ENCODE data around the gene BMPER.

The BMPER gene

DNA sequence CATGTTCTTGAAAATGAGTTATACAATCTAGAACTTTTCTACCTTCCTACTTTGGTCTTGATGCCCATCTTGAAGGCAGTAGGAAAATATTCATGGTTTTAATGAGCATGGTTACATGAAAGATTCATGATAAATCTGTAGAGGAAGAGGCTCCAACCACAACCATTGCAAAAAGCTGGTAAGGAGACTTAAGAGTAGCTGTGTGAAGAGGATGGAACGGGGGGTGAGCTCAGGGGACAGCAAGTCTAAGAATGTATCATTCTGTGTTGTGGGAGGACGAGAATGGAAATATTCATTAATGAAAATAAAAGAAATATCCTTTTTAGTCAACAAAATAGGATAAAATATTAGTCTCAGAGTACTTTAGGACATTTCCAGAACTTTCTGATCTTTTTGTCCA lies 81.1 kb downstream of the BMPER start:
- Histone ChIP-seq H3K27ac (ENCODE audit: insufficient read depth, low read depth, low read length, poor library complexity, severe bottlenecking) (no peak overlapping the region), H3K4me3 (ENCODE audit: insufficient read depth, low read depth, low read length) (no peak overlapping the region), H3K27me3 (ENCODE audit: control insufficient read depth, insufficient read depth, low read length, poor library complexity, severe bottlenecking) (no peaks in the 10 kb centered on the region), H3K4me1 (ENCODE audit: control insufficient read depth, insufficient read depth, low read length) (no peaks in the 10 kb centered on the region), H3K9me3 (ENCODE audit: control insufficient read depth, low read length) (no peaks in the 10 kb centered on the region), H3K36me3 (ENCODE audit: control insufficient read depth, insufficient read depth, low read length) (no peaks in the 10 kb centered on the region)
- WGBS, 2 experiments: 100% methylated on average over 2 of the region's 2 CpGs; no CpG with 5 or more reads in 1 of the 2 experiments

DNA sequence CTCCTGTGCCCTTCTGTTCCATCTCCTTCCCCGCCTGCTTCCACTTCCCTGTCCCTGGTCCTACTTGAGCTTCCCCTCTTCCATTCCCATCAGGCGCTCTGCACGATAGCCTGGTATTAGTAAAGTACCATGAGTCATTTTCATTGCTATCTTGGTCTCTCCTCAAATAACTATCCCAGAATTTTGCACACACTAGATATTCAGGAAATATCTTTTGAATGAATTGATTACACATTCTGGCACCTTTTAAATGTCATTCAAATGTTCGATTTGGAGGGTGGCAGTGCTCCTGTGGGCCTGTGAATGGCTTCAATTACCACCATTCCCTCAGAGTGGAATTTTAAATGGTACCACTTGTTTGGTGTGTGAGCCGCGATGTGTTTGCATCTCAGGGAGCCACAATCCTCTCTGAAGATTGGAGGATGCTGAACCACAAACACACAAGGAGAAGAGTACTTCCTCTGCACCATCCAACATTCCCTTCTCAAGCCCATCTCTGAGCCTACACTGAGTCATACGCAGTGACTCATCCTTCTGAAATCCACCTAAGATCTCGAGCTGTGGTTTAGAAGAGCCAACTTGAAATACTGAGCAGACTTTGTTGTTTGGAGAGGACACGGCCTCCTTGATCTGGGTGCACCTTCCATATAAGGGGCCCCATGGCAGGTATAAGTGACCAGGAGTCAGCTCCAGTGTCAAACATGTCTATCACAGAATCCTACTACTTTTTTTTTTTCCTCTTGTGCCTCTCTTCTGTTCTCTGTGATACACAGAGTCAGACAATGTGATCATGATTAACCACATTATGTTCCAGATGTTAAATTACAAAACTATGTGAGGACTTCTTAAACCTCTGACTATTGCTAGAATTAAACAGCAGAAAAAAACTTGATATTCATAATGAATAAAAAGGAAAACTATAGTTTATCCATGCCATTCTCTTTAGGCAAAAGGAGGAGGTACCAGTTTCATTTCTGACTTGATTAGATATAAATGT lies 81.9 kb downstream of the BMPER start:
- H3K36me3 ChIP-seq (ENCODE audit: control insufficient read depth, insufficient read depth, low read length): no peaks in the 10 kb centered on the region
- H3K4me1 ChIP-seq (ENCODE audit: control insufficient read depth, insufficient read depth, low read length): no peaks in the 10 kb centered on the region
- H3K4me3 ChIP-seq (ENCODE audit: insufficient read depth, low read depth, low read length): no peak overlapping the region
- no peaks in the 10 kb centered on the region for H3K9me3 ChIP-seq (ENCODE audit: control insufficient read depth, low read length)
- H3K27me3 ChIP-seq (ENCODE audit: control insufficient read depth, insufficient read depth, low read length, poor library complexity, severe bottlenecking): no peaks in the 10 kb centered on the region
- H3K27ac ChIP-seq (ENCODE audit: insufficient read depth, low read depth, low read length, poor library complexity, severe bottlenecking): no peak overlapping the region
- 87 to 88% methylated on average over 9 of the region's 9 CpGs for WGBS, 2 experiments

DNA sequence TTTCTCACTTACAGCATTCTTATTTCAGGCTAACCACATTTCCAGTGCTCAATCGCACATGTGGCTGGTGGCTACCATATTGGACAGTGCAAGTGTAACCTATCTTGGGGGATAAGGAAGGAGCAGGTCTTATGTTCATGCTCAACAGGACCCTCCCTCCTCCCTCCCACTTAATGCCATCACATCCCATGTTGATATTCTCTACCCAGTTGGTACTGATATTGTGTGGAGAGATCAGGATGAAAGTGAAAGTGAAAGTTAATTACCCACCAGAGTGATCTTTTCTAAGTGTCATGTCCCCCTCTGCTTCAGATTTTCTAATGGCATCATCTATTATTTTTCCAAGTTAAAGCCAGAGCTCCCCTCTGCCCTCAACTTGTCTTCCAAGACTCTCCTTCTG lies 91.6 kb downstream of the BMPER start:
- 86 to 93% methylated on average over 1 of the region's 1 CpG for WGBS, 2 experiments
- no peaks in the 10 kb centered on the region for H3K36me3 ChIP-seq (ENCODE audit: control insufficient read depth, insufficient read depth, low read length)
- H3K4me3 ChIP-seq (ENCODE audit: insufficient read depth, low read depth, low read length): no peak overlapping the region
- H3K27ac ChIP-seq (ENCODE audit: insufficient read depth, low read depth, low read length, poor library complexity, severe bottlenecking): no peak overlapping the region
- H3K9me3 ChIP-seq (ENCODE audit: control insufficient read depth, low read length): no peaks in the 10 kb centered on the region
- H3K27me3 ChIP-seq (ENCODE audit: control insufficient read depth, insufficient read depth, low read length, poor library complexity, severe bottlenecking): no peaks in the 10 kb centered on the region
- no peaks in the 10 kb centered on the region for H3K4me1 ChIP-seq (ENCODE audit: control insufficient read depth, insufficient read depth, low read length)

DNA sequence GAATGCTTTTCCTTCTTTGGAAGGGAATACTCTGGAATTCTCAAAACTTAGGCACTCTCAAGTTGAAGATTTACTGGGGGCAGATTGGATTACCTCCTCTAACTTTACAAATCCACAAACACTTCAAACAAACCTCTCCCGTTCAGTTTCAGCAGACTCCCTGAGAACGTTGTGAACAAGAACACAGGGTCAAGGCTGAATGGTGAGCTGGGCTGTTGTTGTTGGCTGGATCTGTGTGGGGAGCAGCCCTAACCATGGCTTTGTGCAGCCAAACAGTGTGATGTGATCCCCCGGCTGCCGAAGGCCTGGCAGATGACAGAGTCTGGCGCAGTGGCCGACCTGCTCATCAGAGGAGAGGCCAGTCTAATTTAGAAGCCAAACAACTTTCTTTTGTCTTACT lies 93.1 kb downstream of the BMPER start:
- Histone ChIP-seq H3K27me3 (ENCODE audit: control insufficient read depth, insufficient read depth, low read length, poor library complexity, severe bottlenecking) (no peaks in the 10 kb centered on the region), H3K36me3 (ENCODE audit: control insufficient read depth, insufficient read depth, low read length) (no peaks in the 10 kb centered on the region), H3K9me3 (ENCODE audit: control insufficient read depth, low read length) (no peaks in the 10 kb centered on the region), H3K4me1 (ENCODE audit: control insufficient read depth, insufficient read depth, low read length) (no peaks in the 10 kb centered on the region), H3K4me3 (ENCODE audit: insufficient read depth, low read depth, low read length) (no peak overlapping the region), H3K27ac (ENCODE audit: insufficient read depth, low read depth, low read length, poor library complexity, severe bottlenecking) (no peak overlapping the region)
- WGBS, 2 experiments: 92 to 94% methylated on average over 6 of the region's 6 CpGs

DNA sequence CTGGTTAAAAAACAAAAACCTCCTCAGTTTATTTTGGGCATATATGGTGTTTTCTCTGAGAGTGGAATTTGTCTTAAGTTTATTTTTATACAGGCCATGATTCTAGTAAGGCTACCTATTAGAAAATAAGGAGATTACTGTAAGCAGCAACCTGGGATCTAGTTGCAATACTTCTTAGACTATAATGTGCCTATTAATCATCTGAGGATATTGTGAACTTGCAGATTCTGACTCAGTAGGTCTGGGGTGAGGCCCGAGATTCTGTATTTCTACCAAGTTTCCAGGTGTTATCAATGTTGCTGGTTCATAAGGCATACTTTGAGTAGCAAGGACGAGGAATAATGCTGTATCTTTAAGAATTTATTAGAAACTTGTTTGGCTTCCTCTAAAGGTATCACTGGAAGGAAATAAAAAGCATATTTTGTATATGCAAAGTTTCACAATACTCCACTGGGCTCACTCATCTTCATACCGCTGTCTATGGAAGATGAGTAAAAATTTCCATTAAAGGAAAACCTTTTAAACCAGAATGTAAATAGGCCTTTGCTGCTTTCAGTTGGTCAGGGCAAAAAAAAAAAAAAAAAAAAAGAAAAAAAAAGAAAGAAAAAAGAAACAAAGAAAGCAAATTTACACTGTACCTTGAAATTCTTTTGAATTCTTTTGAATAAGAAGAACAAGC lies 105.8 kb downstream of the BMPER start:
- WGBS, 2 experiments: 89 to 91% methylated on average over 2 to 3 of the region's 3 CpGs
- no peak overlapping the region for H3K4me3 ChIP-seq (ENCODE audit: insufficient read depth, low read depth, low read length)
- H3K36me3 ChIP-seq (ENCODE audit: control insufficient read depth, insufficient read depth, low read length): no peaks in the 10 kb centered on the region
- no peak overlapping the region for H3K27ac ChIP-seq (ENCODE audit: insufficient read depth, low read depth, low read length, poor library complexity, severe bottlenecking)
- H3K27me3 ChIP-seq (ENCODE audit: control insufficient read depth, insufficient read depth, low read length, poor library complexity, severe bottlenecking): no peaks in the 10 kb centered on the region
- H3K9me3 ChIP-seq (ENCODE audit: control insufficient read depth, low read length): no peaks in the 10 kb centered on the region
- H3K4me1 ChIP-seq (ENCODE audit: control insufficient read depth, insufficient read depth, low read length): no peaks in the 10 kb centered on the region

DNA sequence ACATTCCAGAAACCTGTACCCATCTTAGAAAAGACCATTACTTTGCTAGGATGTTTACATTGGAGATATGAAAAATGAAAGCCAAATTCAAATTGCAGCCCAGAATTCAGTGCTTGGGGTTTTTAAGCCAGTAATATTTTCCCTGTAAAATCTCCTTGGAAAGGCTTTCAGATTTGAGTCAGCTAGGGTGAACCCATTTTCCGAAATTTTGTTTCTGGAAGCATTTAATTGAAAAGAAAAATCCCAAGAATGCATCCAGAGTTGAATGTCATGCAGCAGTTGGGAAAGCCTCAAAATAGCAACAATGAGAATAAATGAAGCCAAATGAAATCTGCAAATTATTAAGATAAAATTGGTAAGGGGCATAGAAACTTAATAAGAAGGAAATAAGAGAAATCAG lies 106.4 kb downstream of the BMPER start:
- Histone ChIP-seq H3K27ac (ENCODE audit: insufficient read depth, low read depth, low read length, poor library complexity, severe bottlenecking) (no peak overlapping the region), H3K4me1 (ENCODE audit: control insufficient read depth, insufficient read depth, low read length) (no peaks in the 10 kb centered on the region), H3K27me3 (ENCODE audit: control insufficient read depth, insufficient read depth, low read length, poor library complexity, severe bottlenecking) (no peaks in the 10 kb centered on the region), H3K36me3 (ENCODE audit: control insufficient read depth, insufficient read depth, low read length) (no peaks in the 10 kb centered on the region), H3K9me3 (ENCODE audit: control insufficient read depth, low read length) (no peaks in the 10 kb centered on the region), H3K4me3 (ENCODE audit: insufficient read depth, low read depth, low read length) (no peak overlapping the region)
- WGBS, 2 experiments: 86 to 100% methylated on average over 1 of the region's 1 CpG

DNA sequence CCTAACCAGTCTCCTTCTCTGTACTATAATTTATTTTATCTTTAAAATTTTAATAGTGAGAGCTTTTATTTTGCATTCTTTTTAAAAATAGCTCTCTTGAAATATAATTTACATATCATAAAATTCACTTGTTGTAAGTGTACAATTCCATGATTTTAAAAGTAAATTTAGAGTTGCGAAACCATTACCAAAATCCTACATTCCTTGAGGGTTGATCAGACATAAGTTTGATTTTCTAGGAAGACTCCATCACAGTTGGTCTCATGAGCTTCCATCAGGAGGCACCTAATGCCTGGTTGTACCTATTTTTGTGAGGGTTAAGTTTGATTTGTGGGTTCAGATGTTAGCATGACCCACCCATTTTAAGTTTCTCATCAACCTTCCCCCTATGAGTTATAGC lies 108.1 kb downstream of the BMPER start:
- no peak overlapping the region for H3K27ac ChIP-seq (ENCODE audit: insufficient read depth, low read depth, low read length, poor library complexity, severe bottlenecking)
- no peaks in the 10 kb centered on the region for H3K9me3 ChIP-seq (ENCODE audit: control insufficient read depth, low read length)
- H3K36me3 ChIP-seq (ENCODE audit: control insufficient read depth, insufficient read depth, low read length): no peaks in the 10 kb centered on the region
- H3K4me3 ChIP-seq (ENCODE audit: insufficient read depth, low read depth, low read length): no peak overlapping the region
- no peaks in the 10 kb centered on the region for H3K4me1 ChIP-seq (ENCODE audit: control insufficient read depth, insufficient read depth, low read length)
- WGBS, 2 experiments: 100% methylated on average over 1 of the region's 1 CpG; no CpG with 5 or more reads in 1 of the 2 experiments
- H3K27me3 ChIP-seq (ENCODE audit: control insufficient read depth, insufficient read depth, low read length, poor library complexity, severe bottlenecking): no peaks in the 10 kb centered on the region

DNA sequence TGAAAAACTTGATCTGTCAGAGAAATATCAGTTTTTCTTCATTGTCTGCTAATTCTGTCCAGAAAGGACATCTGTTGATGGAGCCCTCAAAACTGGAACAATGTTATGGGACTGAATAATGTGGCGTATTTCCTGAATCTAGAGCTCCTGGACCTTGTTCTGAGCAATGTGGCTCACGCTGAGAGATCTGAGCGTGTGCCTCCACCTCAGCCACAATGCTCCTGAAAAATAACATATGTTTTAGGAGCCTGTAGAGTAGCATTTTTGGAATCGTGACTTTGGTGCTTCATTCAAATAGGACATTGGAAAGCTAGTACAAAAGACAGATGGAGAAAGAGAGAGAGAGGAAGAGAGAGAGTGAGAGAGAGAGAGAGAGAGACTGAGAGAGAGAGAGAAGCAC lies 110.3 kb downstream of the BMPER start:
- Histone ChIP-seq H3K36me3 (ENCODE audit: control insufficient read depth, insufficient read depth, low read length) (no peaks in the 10 kb centered on the region), H3K9me3 (ENCODE audit: control insufficient read depth, low read length) (no peaks in the 10 kb centered on the region), H3K4me1 (ENCODE audit: control insufficient read depth, insufficient read depth, low read length) (no peaks in the 10 kb centered on the region), H3K27ac (ENCODE audit: insufficient read depth, low read depth, low read length, poor library complexity, severe bottlenecking) (no peak overlapping the region), H3K4me3 (ENCODE audit: insufficient read depth, low read depth, low read length) (no peak overlapping the region), H3K27me3 (ENCODE audit: control insufficient read depth, insufficient read depth, low read length, poor library complexity, severe bottlenecking) (no peaks in the 10 kb centered on the region)
- whole genome bisulfite sequencing, 2 experiments: 94 to 97% methylated on average over 4 of the region's 4 CpGs

DNA sequence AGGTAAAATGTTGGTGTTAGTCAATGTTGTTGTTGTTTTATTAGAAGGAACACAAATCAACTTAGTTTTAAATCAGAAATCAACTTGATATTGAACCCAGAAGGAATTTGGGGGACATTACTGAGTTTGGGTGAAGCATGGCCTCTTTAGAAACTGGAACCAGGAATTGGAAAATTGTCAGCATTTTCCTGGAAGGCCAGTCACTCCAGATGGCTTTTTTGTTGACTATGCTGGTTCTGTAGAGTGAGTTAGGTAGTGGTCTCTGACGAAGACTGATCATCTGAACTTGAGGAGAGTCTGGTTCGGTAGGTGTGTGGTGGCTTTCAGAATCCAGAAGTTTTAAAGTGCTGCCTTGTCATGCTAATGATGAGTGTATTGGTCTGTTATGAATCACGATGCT lies 111.5 kb downstream of the BMPER start:
- H3K4me1 ChIP-seq (ENCODE audit: control insufficient read depth, insufficient read depth, low read length): no peaks in the 10 kb centered on the region
- H3K27ac ChIP-seq (ENCODE audit: insufficient read depth, low read depth, low read length, poor library complexity, severe bottlenecking): no peak overlapping the region
- no peaks in the 10 kb centered on the region for H3K36me3 ChIP-seq (ENCODE audit: control insufficient read depth, insufficient read depth, low read length)
- no peaks in the 10 kb centered on the region for H3K27me3 ChIP-seq (ENCODE audit: control insufficient read depth, insufficient read depth, low read length, poor library complexity, severe bottlenecking)
- WGBS, 2 experiments: 95% methylated on average over 3 of the region's 3 CpGs
- H3K9me3 ChIP-seq (ENCODE audit: control insufficient read depth, low read length): no peaks in the 10 kb centered on the region
- H3K4me3 ChIP-seq (ENCODE audit: insufficient read depth, low read depth, low read length): no peak overlapping the region

DNA sequence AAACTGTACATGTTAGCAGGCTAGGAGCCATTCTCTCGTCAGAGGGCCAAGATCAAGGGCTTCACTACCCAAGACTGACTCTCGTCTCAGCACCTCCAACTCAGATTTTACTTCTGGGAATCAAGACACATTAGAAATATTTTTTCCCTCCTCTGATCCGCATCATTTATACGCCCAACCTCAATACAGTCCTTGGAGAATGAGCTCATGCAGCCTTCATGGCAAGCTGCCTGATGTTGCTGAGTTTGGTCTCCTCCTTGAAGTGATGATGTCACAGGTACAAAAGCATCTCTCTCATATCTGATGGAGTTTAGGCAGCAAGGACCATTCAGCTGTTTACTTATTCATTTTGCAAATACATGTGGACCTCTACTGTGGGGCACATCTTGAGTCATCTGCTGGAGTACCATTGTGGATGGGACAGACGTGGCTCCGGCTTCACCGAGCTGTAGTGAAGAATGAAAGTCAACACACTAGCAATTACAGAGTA lies 114.0 kb downstream of the BMPER start:
- no peaks in the 10 kb centered on the region for H3K27me3 ChIP-seq (ENCODE audit: control insufficient read depth, insufficient read depth, low read length, poor library complexity, severe bottlenecking)
- WGBS, 2 experiments: 93 to 97% methylated on average over 7 of the region's 7 CpGs
- H3K36me3 ChIP-seq (ENCODE audit: control insufficient read depth, insufficient read depth, low read length): no peaks in the 10 kb centered on the region
- no peak overlapping the region for H3K4me3 ChIP-seq (ENCODE audit: insufficient read depth, low read depth, low read length)
- no peaks in the 10 kb centered on the region for H3K9me3 ChIP-seq (ENCODE audit: control insufficient read depth, low read length)
- H3K27ac ChIP-seq (ENCODE audit: insufficient read depth, low read depth, low read length, poor library complexity, severe bottlenecking): no peak overlapping the region
- no peaks in the 10 kb centered on the region for H3K4me1 ChIP-seq (ENCODE audit: control insufficient read depth, insufficient read depth, low read length)
